ENCODE measurements around the gene TXNDC2. TPM values are rescaled to one million over a fixed set of nuclear protein-coding genes. Genes with fewer than 3 reads are reported as not detected.

Gene TXNDC2
- total RNA-seq, 1 experiment from 2014 or later = 0.12 TPM

GRCh38 chr18:9854801-9855676, 30.7 kb upstream of the TXNDC2 start:
- no peak for DNase-seq (ENCODE audit: low read depth, low spot score)

More at GRCh38 chr18:9854801-9855676, 30.7 kb upstream of the TXNDC2 start:
- Histone ChIP-seq H3K4me3 (replicated peaks in 1 of 2; ENCODE audit: low read depth in 1 of 2, low read length in 2 of 2) (no peak overlapping the region), H3K4me2 (ENCODE audit: low read length) (no peak overlapping the region), H3K4me1 (ENCODE audit: control insufficient read depth in 1 of 2, insufficient read depth in 2 of 2, low read length in 2 of 2) (peaks cover 6 to 16% of the 10 kb centered on the region in 2 experiments; a peak in 3 of 4 replicates), H3K9ac (ENCODE audit: low read length) (no peak overlapping the region), H4K20me1 (ENCODE audit: insufficient read depth) (no peaks in the 10 kb centered on the region), H3K9me3 (ENCODE audit: control insufficient read depth in 1 of 2, insufficient read depth in 1 of 2, low read depth in 1 of 2, low read length in 2 of 2) (peaks cover 0 to 4% of the 10 kb centered on the region in 2 experiments; a peak in 1 of 4 replicates), H3K27ac (ENCODE audit: low read depth, low read length) (no peak overlapping the region), H3K79me2 (ENCODE audit: insufficient read depth, low read length) (no peaks in the 10 kb centered on the region), H3K27me3 (ENCODE audit: insufficient read depth, low read length) (no peaks in the 10 kb centered on the region), H2AFZ (ENCODE audit: low read depth, low read length, poor library complexity, severe bottlenecking) (no peak overlapping the region), H3K9me2 (ENCODE audit: insufficient read depth) (no peaks in the 10 kb centered on the region; the same call in 1 of the 2 replicates), H3K36me3 (ENCODE audit: control insufficient read depth in 1 of 2, insufficient read depth in 2 of 2, low read length in 2 of 2) (no peaks in the 10 kb centered on the region)
- ATAC-seq = no peak
- intact Hi-C loops (cut with micrococcal nuclease) = no loop called here
- TF ChIP-seq CTCF (IDR thresholded peaks at IDR 0.05 in 2 of 3, conservative IDR thresholded peaks at IDR 0.05 in 1 of 3; ENCODE audit: borderline replicate concordance in 1 of 3, insufficient read depth in 1 of 3, low read depth in 2 of 3, low read length in 2 of 3) = no peak
- TF ChIP-seq SP1 (IDR thresholded peaks at IDR 0.05; ENCODE audit: low read depth) = no peak
- TF ChIP-seq ZBTB33 (IDR thresholded peaks at IDR 0.05; ENCODE audit: extremely low read depth, insufficient replicate concordance, low read length) = no peak
- TF ChIP-seq ATF3 (IDR thresholded peaks at IDR 0.05) = no peak
- TF ChIP-seq ELF1 (IDR thresholded peaks at IDR 0.05; ENCODE audit: borderline replicate concordance, low read depth) = no peak
- no peak for TF ChIP-seq ZFX (IDR thresholded peaks at IDR 0.05)
- TF ChIP-seq JUND (IDR thresholded peaks at IDR 0.05) = no peak
- TF ChIP-seq SRF (IDR thresholded peaks at IDR 0.05; ENCODE audit: low read depth) = no peak
- TF ChIP-seq RAD21 (IDR thresholded peaks at IDR 0.05; ENCODE audit: low read depth) = no peak
- no peak for TF ChIP-seq TCF7L2 (IDR thresholded peaks at IDR 0.05; ENCODE audit: borderline replicate concordance, extremely low read depth, insufficient read depth, insufficient read length)
- TF ChIP-seq FOSL1 (IDR thresholded peaks at IDR 0.05; ENCODE audit: low read depth) = no peak
- TF ChIP-seq POLR2AphosphoS5 (IDR thresholded peaks at IDR 0.05; ENCODE audit: low read depth, low read length) = no peak
- TF ChIP-seq POLR2A (IDR thresholded peaks at IDR 0.05; ENCODE audit: borderline replicate concordance, extremely low read depth, insufficient read depth, insufficient read length) = no peak
- TF ChIP-seq EZH2 (IDR thresholded peaks at IDR 0.05) = no peak
- no peak for TF ChIP-seq EZH2phosphoT487 (IDR thresholded peaks at IDR 0.05; ENCODE audit: borderline replicate concordance)
- TF ChIP-seq CBX3 (IDR thresholded peaks at IDR 0.05; ENCODE audit: low read depth) = no peak
- TF ChIP-seq SIN3A (IDR thresholded peaks at IDR 0.05; ENCODE audit: low read depth) = no peak
- no peak for TF ChIP-seq EGR1 (IDR thresholded peaks at IDR 0.05; ENCODE audit: low read depth)
- TF ChIP-seq ZNF274 (IDR thresholded peaks at IDR 0.05; ENCODE audit: low read depth, low read length) = no peak
- TF ChIP-seq YY1 (IDR thresholded peaks at IDR 0.05; ENCODE audit: extremely low read depth, insufficient replicate concordance, low read depth, low read length) = no peak
- POLR2A ChIA-PET = no interaction called here
- CTCF ChIA-PET = no interaction called here
- BruUV-seq (replicated peaks) = no TSS peak
- RAD21 ChIA-PET (ENCODE audit: low non-redundant PET in 1 of 2, low total read pairs in 2 of 2, uncharacterized antibody in 2 of 2, unreplicated experiment in 2 of 2) = no interaction called here

Measured in HCT116 (cell line).